Progenitor cell of endocrine pancreas (in vitro differentiated cells): ENCODE measurements around the gene TREM1. TPM values are rescaled to one million over a fixed set of nuclear protein-coding genes. Genes with fewer than 3 reads are reported as not detected.

Experiments
- DNase-seq: peaks from one replicate; pipeline ENCODE4 v3.0.0; 2021; ENCODE audit warnings: low spot score; ENCODE audit not compliant: unreplicated experiment
- H3K27ac Mint-ChIP-seq: 2 replicates; pipeline ENCODE4 v1.8.0; 2021; ENCODE audit warnings: mild to moderate bottlenecking, moderate library complexity, mixed read lengths
- H3K27me3 Mint-ChIP-seq: 2 replicates; pipeline ENCODE4 v1.8.0; 2021; ENCODE audit warnings: mixed read lengths
- H3K36me3 Mint-ChIP-seq: 2 replicates; pipeline ENCODE4 v1.8.0; 2022; ENCODE audit warnings: mixed read lengths; ENCODE audit not compliant: insufficient read depth
- H3K4me1 Mint-ChIP-seq: 2 replicates; pipeline ENCODE4 v1.8.0; 2021; ENCODE audit warnings: low read depth, mixed read lengths
- H3K4me3 Mint-ChIP-seq: 2 replicates; pipeline ENCODE4 v1.8.0; 2021; ENCODE audit warnings: low read depth, mild to moderate bottlenecking, moderate library complexity, mixed read lengths
- H3K9me3 Mint-ChIP-seq: 2 replicates; pipeline ENCODE4 v1.8.0; 2021; ENCODE audit warnings: low read depth, mixed read lengths
- CTCF ChIP-seq: fragments of 200-600 bp; sonication (generic); IDR thresholded peaks from one replicate; pipeline ENCODE4 v1.5.0; 2021; ENCODE audit warnings: antibody characterized with exemption, mild to moderate bottlenecking; ENCODE audit not compliant: unreplicated experiment
- total RNA-seq: library from RNA; stranded (reverse); gene quantifications from 2 replicates; pipeline ENCODE4 v1.2.1, GENCODE V29; 2021

Gene TREM1
- total RNA-seq, 1 donor from 2014 or later = not detected

- Mint-ChIP-seq H3K4me3 (no peak overlapping the region), H3K36me3 (no peaks in the 10 kb centered on the region), H3K4me1 (peaks cover 2% of the 10 kb centered on the region), H3K9me3 (no peaks in the 10 kb centered on the region), H3K27me3 (peaks cover 48% of the 10 kb centered on the region), H3K27ac (no peak overlapping the region)
- no peak for TF ChIP-seq CTCF
- no peak for DNase-seq
These were observed 34.7 kb upstream of the TREM1 start for GRCh38 chr6:41321183-41321582.

GRCh38 chr6:41318654-41319565 lies 32.4 kb upstream of the TREM1 start:
- Mint-ChIP-seq H3K9me3 (no peaks in the 10 kb centered on the region), H3K4me1 (peaks cover 2% of the 10 kb centered on the region), H3K27me3 (peaks cover 55% of the 10 kb centered on the region), H3K4me3 (peak overlapping the region; percentile 33), H3K27ac (no peak overlapping the region), H3K36me3 (no peaks in the 10 kb centered on the region)
- TF ChIP-seq CTCF = peak; percentile 99
- DNase-seq = peak; percentile 71

- Mint-ChIP-seq H3K4me1 (peaks cover 2% of the 10 kb centered on the region), H3K27ac (no peak overlapping the region), H3K27me3 (peaks cover 61% of the 10 kb centered on the region), H3K9me3 (no peaks in the 10 kb centered on the region), H3K4me3 (no peak overlapping the region), H3K36me3 (no peaks in the 10 kb centered on the region)
- TF ChIP-seq CTCF = no peak
- no peak for DNase-seq
These were observed 31.8 kb upstream of the TREM1 start for GRCh38 chr6:41318261-41318653.

GRCh38 chr6:41315943-41316620 lies 29.6 kb upstream of the TREM1 start:
- Mint-ChIP-seq H3K36me3 (no peaks in the 10 kb centered on the region), H3K9me3 (no peaks in the 10 kb centered on the region), H3K27me3 (peaks cover 59% of the 10 kb centered on the region), H3K4me1 (peaks cover 2% of the 10 kb centered on the region), H3K27ac (no peak overlapping the region), H3K4me3 (no peak overlapping the region)
- DNase-seq = no peak
- no peak for TF ChIP-seq CTCF

- peaks cover 59% of the 10 kb centered on the region for H3K27me3 Mint-ChIP-seq
- H3K4me3 Mint-ChIP-seq = no peak overlapping the region
- TF ChIP-seq CTCF = no peak
- no peak for DNase-seq
- no peaks in the 10 kb centered on the region for H3K36me3 Mint-ChIP-seq
- peaks cover 2% of the 10 kb centered on the region for H3K4me1 Mint-ChIP-seq
- no peak overlapping the region for H3K27ac Mint-ChIP-seq
- no peaks in the 10 kb centered on the region for H3K9me3 Mint-ChIP-seq
These were observed 28.7 kb upstream of the TREM1 start for GRCh38 chr6:41315203-41315602.
